Measurements from ENCODE around the gene AHRR. TPM values are rescaled to one million over a fixed set of nuclear protein-coding genes. Genes with fewer than 3 reads are reported as not detected.

AHRR gene
- polyA plus RNA-seq, 3 donors = 0.15 TPM; not detected in 1

- Histone ChIP-seq H2AFZ (ENCODE audit: insufficient read depth, low read depth, low read length, poor library complexity, severe bottlenecking) (no peak overlapping the region), H4K20me1 (ENCODE audit: insufficient read depth, low read length) (no peaks in the 10 kb centered on the region), H3K27me3 (ENCODE audit: control insufficient read depth in 2 of 2, insufficient read depth in 2 of 2, low read length in 2 of 2) (no peaks in the 10 kb centered on the region), H3K27ac (ENCODE audit: low read depth in 1 of 2, low read length in 2 of 2) (no peak overlapping the region), H3K4me2 (replicated peaks; ENCODE audit: extremely low read depth, low read length, poor library complexity, severe bottlenecking) (no peak overlapping the region), H3K9ac (ENCODE audit: insufficient read depth, low read length, poor library complexity, severe bottlenecking) (no peak overlapping the region), H3K79me2 (ENCODE audit: insufficient read depth, low read length) (no peaks in the 10 kb centered on the region), H3K9me3 (replicated peaks in 1 of 2; ENCODE audit: control insufficient read depth in 1 of 2, insufficient read depth in 1 of 2, low read length in 2 of 2) (no peaks in the 10 kb centered on the region), H3K36me3 (replicated peaks in 1 of 2; ENCODE audit: control insufficient read depth in 1 of 2, insufficient read depth in 2 of 2, low read length in 2 of 2) (no peaks in the 10 kb centered on the region), H3K4me1 (ENCODE audit: control insufficient read depth in 1 of 2, insufficient read depth in 2 of 2, low read length in 2 of 2) (peaks cover 11 to 14% of the 10 kb centered on the region in 2 donors), H3K4me3 (replicated peaks in 1 of 3; ENCODE audit: low read depth in 2 of 3, low read length in 3 of 3) (no peak overlapping the region)
- DNase-seq = no peak
- Mint-ChIP-seq H3K27me3 (ENCODE audit: low read depth in 3 of 3) (peaks cover 3 to 9% (median 8%) of the 10 kb centered on the region in 3 donors), H3K36me3 (no peaks in the 10 kb centered on the region), H3K27ac (no peak overlapping the region), H3K9me3 (peaks cover 0 to 8% (median 0%) of the 10 kb centered on the region in 7 donors), H3K4me3 (no peak overlapping the region), H3K4me1 (peaks cover 8% of the 10 kb centered on the region)
- 84% methylated on average over 18 of the region's 24 CpGs for WGBS (ENCODE audit: insufficient coverage)
- no peak for TF ChIP-seq CTCF (IDR thresholded peaks at IDR 0.05)
- intact Hi-C loops (cut with micrococcal nuclease) = no loop called here
These were observed 102.2 kb downstream of the AHRR start for GRCh38 chr5:423626-424261.

GRCh38 chr5:424301-425110 is 103.0 kb downstream of the AHRR start:
- H3K4me2 ChIP-seq (replicated peaks; ENCODE audit: extremely low read depth, low read length, poor library complexity, severe bottlenecking) = no peak overlapping the region
- H3K9me3 ChIP-seq (replicated peaks in 1 of 2; ENCODE audit: control insufficient read depth in 1 of 2, insufficient read depth in 1 of 2, low read length in 2 of 2) = no peaks in the 10 kb centered on the region
- Mint-ChIP-seq H3K27me3 (ENCODE audit: low read depth in 3 of 3) (peaks cover 6 to 12% (median 8%) of the 10 kb centered on the region in 3 donors), H3K4me1 (peaks cover 8% of the 10 kb centered on the region), H3K4me3 (peak overlapping the region in 1 of 2 donors; percentile 22), H3K9me3 (peaks cover 0 to 8% (median 0%) of the 10 kb centered on the region in 7 donors), H3K36me3 (no peaks in the 10 kb centered on the region), H3K27ac (peak overlapping the region in 3 of 7 donors; percentile 21 to 41 (median 31))
- no peak for TF ChIP-seq CTCF (IDR thresholded peaks at IDR 0.05)
- no peaks in the 10 kb centered on the region for H3K36me3 ChIP-seq (replicated peaks in 1 of 2; ENCODE audit: control insufficient read depth in 1 of 2, insufficient read depth in 2 of 2, low read length in 2 of 2)
- peak in 2 of 3 donors; percentile 31 to 60 for DNase-seq
- no peak overlapping the region for H3K4me3 ChIP-seq (replicated peaks in 1 of 3; ENCODE audit: low read depth in 2 of 3, low read length in 3 of 3)
- no peaks in the 10 kb centered on the region for H3K79me2 ChIP-seq (ENCODE audit: insufficient read depth, low read length)
- H3K27me3 ChIP-seq (ENCODE audit: control insufficient read depth in 2 of 2, insufficient read depth in 2 of 2, low read length in 2 of 2) = no peaks in the 10 kb centered on the region
- H3K27ac ChIP-seq (ENCODE audit: low read depth in 1 of 2, low read length in 2 of 2) = peak overlapping the region; percentile 8 to 39
- peaks cover 11 to 14% of the 10 kb centered on the region in 2 donors for H3K4me1 ChIP-seq (ENCODE audit: control insufficient read depth in 1 of 2, insufficient read depth in 2 of 2, low read length in 2 of 2)
- H3K9ac ChIP-seq (ENCODE audit: insufficient read depth, low read length, poor library complexity, severe bottlenecking) = peak overlapping the region; percentile 32
- WGBS (ENCODE audit: insufficient coverage) = 25% methylated on average over 5 of the region's 11 CpGs
- H4K20me1 ChIP-seq (ENCODE audit: insufficient read depth, low read length) = no peaks in the 10 kb centered on the region
- peak overlapping the region; percentile 46 for H2AFZ ChIP-seq (ENCODE audit: insufficient read depth, low read depth, low read length, poor library complexity, severe bottlenecking)
- intact Hi-C loops (cut with micrococcal nuclease) = no loop called here
